ENCODE results near the gene RGS18.
"Not testable (repeated sequence)": the region's sequence is repeated elsewhere in the genome, so short reads cannot be mapped to it uniquely, and the experiment has no call there.

The RGS18 gene

GRCh38 chr1:192186197-192186596, 27.9 kb downstream of the RGS18 start:
- H3K36me3 Mint-ChIP-seq, result no peaks in the 10 kb centered on the region
- no peak overlapping the region for H3K4me3 Mint-ChIP-seq
- no peak overlapping the region for H3K27ac Mint-ChIP-seq
- H3K9me3 Mint-ChIP-seq (ENCODE audit: low read depth), result no peaks in the 10 kb centered on the region
- H3K27me3 Mint-ChIP-seq, result no peaks in the 10 kb centered on the region
- no peaks in the 10 kb centered on the region for H3K4me1 Mint-ChIP-seq (ENCODE audit: low read depth)

- H3K9me3 Mint-ChIP-seq (ENCODE audit: low read depth), result no peaks in the 10 kb centered on the region
- no peaks in the 10 kb centered on the region for H3K27me3 Mint-ChIP-seq
- no peak overlapping the region for H3K27ac Mint-ChIP-seq
- H3K4me1 Mint-ChIP-seq (ENCODE audit: low read depth), result no peaks in the 10 kb centered on the region
- H3K4me3 Mint-ChIP-seq, result no peak overlapping the region
- no peaks in the 10 kb centered on the region for H3K36me3 Mint-ChIP-seq
Measured at GRCh38 chr1:192190066-192190465, 31.8 kb downstream of the RGS18 start.

- Mint-ChIP-seq H3K27me3 (no peaks in the 10 kb centered on the region), H3K4me1 (ENCODE audit: low read depth) (no peaks in the 10 kb centered on the region), H3K4me3 (no peak overlapping the region), H3K36me3 (no peaks in the 10 kb centered on the region), H3K9me3 (ENCODE audit: low read depth) (peaks cover 3% of the 10 kb centered on the region), H3K27ac (no peak overlapping the region)
Measured at GRCh38 chr1:192201303-192201702, 43.0 kb downstream of the RGS18 start.

- Mint-ChIP-seq H3K27ac (no peak overlapping the region), H3K36me3 (no peaks in the 10 kb centered on the region), H3K27me3 (no peaks in the 10 kb centered on the region), H3K9me3 (ENCODE audit: low read depth) (peaks cover 12% of the 10 kb centered on the region), H3K4me3 (no peak overlapping the region), H3K4me1 (ENCODE audit: low read depth) (no peaks in the 10 kb centered on the region)
Measured at GRCh38 chr1:192224396-192224795, 66.1 kb downstream of the RGS18 start.

- H3K9me3 Mint-ChIP-seq (ENCODE audit: low read depth), result peaks cover 12% of the 10 kb centered on the region
- no peak overlapping the region for H3K27ac Mint-ChIP-seq
- no peaks in the 10 kb centered on the region for H3K27me3 Mint-ChIP-seq
- H3K4me1 Mint-ChIP-seq (ENCODE audit: low read depth), result no peaks in the 10 kb centered on the region
- H3K36me3 Mint-ChIP-seq, result no peaks in the 10 kb centered on the region
- no peak overlapping the region for H3K4me3 Mint-ChIP-seq
Measured at GRCh38 chr1:192224846-192225245, 66.6 kb downstream of the RGS18 start.

GRCh38 chr1:192225266-192225665, 67.0 kb downstream of the RGS18 start:
- no peak overlapping the region for H3K27ac Mint-ChIP-seq
- no peak overlapping the region for H3K4me3 Mint-ChIP-seq

GRCh38 chr1:192225703-192226102, 67.4 kb downstream of the RGS18 start:
- H3K27ac Mint-ChIP-seq, result no peak overlapping the region

More at GRCh38 chr1:192225266-192225665, 67.0 kb downstream of the RGS18 start:
- H3K27me3 Mint-ChIP-seq, result no peaks in the 10 kb centered on the region
- no peaks in the 10 kb centered on the region for H3K4me1 Mint-ChIP-seq (ENCODE audit: low read depth)
- H3K36me3 Mint-ChIP-seq, result no peaks in the 10 kb centered on the region
- H3K9me3 Mint-ChIP-seq (ENCODE audit: low read depth), result peaks cover 12% of the 10 kb centered on the region

GRCh38 chr1:192227330-192227729, 69.1 kb downstream of the RGS18 start:
- H3K4me3 Mint-ChIP-seq, result no peak overlapping the region
- H3K36me3 Mint-ChIP-seq, result no peaks in the 10 kb centered on the region
- H3K27me3 Mint-ChIP-seq, result no peaks in the 10 kb centered on the region
- H3K4me1 Mint-ChIP-seq (ENCODE audit: low read depth), result no peaks in the 10 kb centered on the region
- H3K9me3 Mint-ChIP-seq (ENCODE audit: low read depth), result peaks cover 4% of the 10 kb centered on the region
- no peak overlapping the region for H3K27ac Mint-ChIP-seq

More at GRCh38 chr1:192225703-192226102, 67.4 kb downstream of the RGS18 start:
- H3K9me3 Mint-ChIP-seq (ENCODE audit: low read depth), result peaks cover 9% of the 10 kb centered on the region
- H3K27me3 Mint-ChIP-seq, result no peaks in the 10 kb centered on the region
- H3K36me3 Mint-ChIP-seq, result no peaks in the 10 kb centered on the region
- no peaks in the 10 kb centered on the region for H3K4me1 Mint-ChIP-seq (ENCODE audit: low read depth)
- H3K4me3 Mint-ChIP-seq, result no peak overlapping the region

GRCh38 chr1:192227980-192228379, 69.7 kb downstream of the RGS18 start:
- not testable (repeated sequence) for H3K9me3 Mint-ChIP-seq (ENCODE audit: low read depth); H3K27me3 Mint-ChIP-seq; H3K27ac Mint-ChIP-seq; H3K4me3 Mint-ChIP-seq; H3K36me3 Mint-ChIP-seq; H3K4me1 Mint-ChIP-seq (ENCODE audit: low read depth)

- Mint-ChIP-seq H3K9me3 (ENCODE audit: low read depth) (no peaks in the 10 kb centered on the region), H3K4me1 (ENCODE audit: low read depth) (no peaks in the 10 kb centered on the region), H3K27ac (no peak overlapping the region), H3K36me3 (no peaks in the 10 kb centered on the region), H3K4me3 (no peak overlapping the region), H3K27me3 (no peaks in the 10 kb centered on the region)
Measured at GRCh38 chr1:192232817-192233417, 74.7 kb downstream of the RGS18 start.

GRCh38 chr1:192235127-192235526, 76.9 kb downstream of the RGS18 start:
- Mint-ChIP-seq H3K4me1 (ENCODE audit: low read depth) (no peaks in the 10 kb centered on the region), H3K27ac (no peak overlapping the region), H3K4me3 (no peak overlapping the region), H3K9me3 (ENCODE audit: low read depth) (no peaks in the 10 kb centered on the region), H3K27me3 (no peaks in the 10 kb centered on the region), H3K36me3 (no peaks in the 10 kb centered on the region)

Measured in activated naive CD8-positive, alpha-beta T cell (primary cell).